A673 (cell line): ENCODE measurements around the gene UPK3A. TPM values are rescaled to one million over a fixed set of nuclear protein-coding genes. Genes with fewer than 3 reads are reported as not detected.
"Not testable (repeated sequence)": the region's sequence is repeated elsewhere in the genome, so short reads cannot be mapped to it uniquely, and the experiment has no call there.

Experiments used
- BruUV-seq: library from RNA; stranded (reverse); fragments of 400-500 nt; replicated peaks from 2 replicates; lab custom pipeline; 2021; lab: Mats Ljungman, UMichigan
- CTCF ChIA-PET: fragments of 300-600 bp; sonication (Branson Sonifier 250); formaldehyde crosslinking; loops from one replicate; lab custom pipeline; 2022; ENCODE audit warnings: antibody characterized with exemption; lab: Charles Lee
- POLR2A ChIA-PET: fragments of 300-600 bp; sonication (Branson Sonifier 250); formaldehyde crosslinking; loops from one replicate; lab custom pipeline; 2022; ENCODE audit warnings: antibody characterized with exemption; ENCODE audit not compliant: low non-redundant PET; lab: Charles Lee
- DNase-seq: peaks from one replicate; pipeline ENCODE4 v3.0.0-alpha.2; 2015; ENCODE audit warnings: low spot score
- H3K27ac ChIP-seq: fragments of 200-600 bp; sonication (generic); 2 replicates; pipeline ENCODE4 v1.5.1; 2016; ENCODE audit warnings: mixed run types, low read depth, mild to moderate bottlenecking, mixed read lengths, antibody characterized with exemption, low read length; ENCODE audit not compliant: poor library complexity, severe bottlenecking
- H3K27me3 ChIP-seq: fragments of 200-600 bp; sonication (generic); replicated peaks from 2 replicates; pipeline ENCODE4 v1.6.1; 2017; ENCODE audit warnings: mixed run types, low read depth, mild to moderate bottlenecking, mixed read lengths, antibody characterized with exemption, low read length; ENCODE audit not compliant: insufficient read depth, poor library complexity
- H3K36me3 ChIP-seq: fragments of 200-600 bp; sonication (generic); 2 replicates; pipeline ENCODE4 v1.6.1; 2016; ENCODE audit warnings: mixed run types, mild to moderate bottlenecking, mixed read lengths, antibody characterized with exemption, low read length; ENCODE audit not compliant: insufficient read depth, poor library complexity, severe bottlenecking
- H3K4me1 ChIP-seq: fragments of 200-600 bp; sonication (generic); 2 replicates; pipeline ENCODE4 v1.6.1; 2017; ENCODE audit warnings: mixed run types, mild to moderate bottlenecking, mixed read lengths, antibody characterized with exemption, low read length; ENCODE audit not compliant: insufficient read depth, poor library complexity, severe bottlenecking
- H3K4me3 ChIP-seq: fragments of 200-600 bp; sonication (generic); 2 replicates; pipeline ENCODE4 v1.5.1; 2016; ENCODE audit warnings: low read depth, mixed run types, mild to moderate bottlenecking, mixed read lengths, low read length; ENCODE audit not compliant: poor library complexity, severe bottlenecking
- H3K9me3 ChIP-seq: fragments of 200-600 bp; sonication (generic); 2 replicates; pipeline ENCODE4 v1.6.1; 2016; ENCODE audit warnings: mixed run types, low read depth, mild to moderate bottlenecking, mixed read lengths, antibody characterized with exemption, low read length; ENCODE audit not compliant: poor library complexity, severe bottlenecking
- EZH2 ChIP-seq: fragments of 200-600 bp; sonication (generic); IDR thresholded peaks from 2 replicates; pipeline ENCODE4 v1.6.1; 2017; ENCODE audit warnings: borderline replicate concordance, low read depth, mild to moderate bottlenecking, mixed read lengths, antibody characterized with exemption, low read length; ENCODE audit not compliant: poor library complexity, severe bottlenecking
- intact Hi-C: fragments of 100-400 bp; cut with micrococcal nuclease; formaldehyde crosslinking; loops from one replicate; pipeline ENCODE4 v1.10.0; 2022; ENCODE audit not compliant: unreplicated experiment
- total RNA-seq: library from RNA; stranded (reverse); gene quantifications from 2 replicates; pipeline ENCODE4 v1.2.3, GENCODE V29; 2021
- TF ChIP-seq, protein P1 (sequence below): fragments of 300-800, 200-600 bp; sonication (generic); conservative IDR thresholded peaks from 2 replicates; pipeline ENCODE4 v1.5.1; 2017; ENCODE audit warnings: low read depth, mild to moderate bottlenecking, antibody characterized with exemption, low read length, moderate library complexity, mixed read lengths

Gene UPK3A
- total RNA-seq, 1 experiment from 2014 or later, result not detected

DNA sequence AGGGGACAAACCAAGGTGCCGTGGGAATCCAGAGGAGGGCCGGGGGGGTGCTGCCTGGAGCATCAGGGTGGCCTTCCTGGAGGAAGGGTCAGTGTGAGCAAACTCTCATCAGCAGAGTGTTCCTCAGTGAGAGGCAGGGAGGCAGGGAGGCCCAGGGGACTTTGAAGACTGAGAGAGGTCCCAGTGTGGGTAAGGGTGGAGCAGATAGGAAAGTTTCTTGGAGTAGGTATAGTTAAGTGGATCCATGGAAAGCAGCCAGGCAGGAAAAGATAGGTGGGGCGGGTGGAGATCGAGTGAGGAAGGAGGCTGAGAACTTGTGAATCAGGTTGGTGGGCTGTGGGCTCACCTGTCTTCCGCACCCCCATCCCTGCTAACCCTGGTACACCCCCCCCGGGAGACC lies 9.3 kb downstream of the UPK3A start:
- Histone ChIP-seq H3K36me3 (no peaks in the 10 kb centered on the region), H3K4me3 (no peak overlapping the region), H3K27ac (no peak overlapping the region), H3K4me1 (no peaks in the 10 kb centered on the region), H3K27me3 (no peaks in the 10 kb centered on the region), H3K9me3 (no peaks in the 10 kb centered on the region)
- ChIA-PET POLR2A (no interaction called here), CTCF (no interaction called here)
- TF ChIP-seq, protein P1, sequence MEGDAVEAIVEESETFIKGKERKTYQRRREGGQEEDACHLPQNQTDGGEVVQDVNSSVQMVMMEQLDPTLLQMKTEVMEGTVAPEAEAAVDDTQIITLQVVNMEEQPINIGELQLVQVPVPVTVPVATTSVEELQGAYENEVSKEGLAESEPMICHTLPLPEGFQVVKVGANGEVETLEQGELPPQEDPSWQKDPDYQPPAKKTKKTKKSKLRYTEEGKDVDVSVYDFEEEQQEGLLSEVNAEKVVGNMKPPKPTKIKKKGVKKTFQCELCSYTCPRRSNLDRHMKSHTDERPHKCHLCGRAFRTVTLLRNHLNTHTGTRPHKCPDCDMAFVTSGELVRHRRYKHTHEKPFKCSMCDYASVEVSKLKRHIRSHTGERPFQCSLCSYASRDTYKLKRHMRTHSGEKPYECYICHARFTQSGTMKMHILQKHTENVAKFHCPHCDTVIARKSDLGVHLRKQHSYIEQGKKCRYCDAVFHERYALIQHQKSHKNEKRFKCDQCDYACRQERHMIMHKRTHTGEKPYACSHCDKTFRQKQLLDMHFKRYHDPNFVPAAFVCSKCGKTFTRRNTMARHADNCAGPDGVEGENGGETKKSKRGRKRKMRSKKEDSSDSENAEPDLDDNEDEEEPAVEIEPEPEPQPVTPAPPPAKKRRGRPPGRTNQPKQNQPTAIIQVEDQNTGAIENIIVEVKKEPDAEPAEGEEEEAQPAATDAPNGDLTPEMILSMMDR, result no peak
- TF ChIP-seq EZH2, result no peak
- no TSS peak for BruUV-seq
- DNase-seq, result no peak
- intact Hi-C loops, result no loop called here

DNA sequence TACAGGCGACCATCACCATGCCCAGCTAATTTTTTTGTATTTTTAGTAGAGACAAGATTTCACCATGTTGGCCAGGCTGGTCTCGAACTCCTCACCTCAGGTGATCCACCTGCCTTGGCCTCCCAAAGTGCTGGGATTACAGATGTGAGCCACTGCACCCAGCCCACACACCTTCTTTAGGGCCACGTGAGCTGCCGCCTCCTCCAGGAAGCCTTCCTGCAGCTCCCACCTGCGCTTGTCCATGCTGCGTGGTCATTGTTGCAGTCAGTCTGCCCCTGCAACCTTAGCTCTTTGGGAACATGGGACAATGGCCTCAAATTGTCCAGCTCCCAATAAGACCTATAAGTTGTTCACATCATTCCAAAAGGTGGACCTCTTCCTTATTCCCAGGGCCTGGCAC lies 10.3 kb downstream of the UPK3A start:
- H3K27me3 ChIP-seq, BruUV-seq, H3K36me3 ChIP-seq, intact Hi-C loops, H3K4me1 ChIP-seq, DNase-seq, POLR2A ChIA-PET, CTCF ChIA-PET, H3K9me3 ChIP-seq, H3K4me3 ChIP-seq, H3K27ac ChIP-seq: not testable (repeated sequence)

DNA sequence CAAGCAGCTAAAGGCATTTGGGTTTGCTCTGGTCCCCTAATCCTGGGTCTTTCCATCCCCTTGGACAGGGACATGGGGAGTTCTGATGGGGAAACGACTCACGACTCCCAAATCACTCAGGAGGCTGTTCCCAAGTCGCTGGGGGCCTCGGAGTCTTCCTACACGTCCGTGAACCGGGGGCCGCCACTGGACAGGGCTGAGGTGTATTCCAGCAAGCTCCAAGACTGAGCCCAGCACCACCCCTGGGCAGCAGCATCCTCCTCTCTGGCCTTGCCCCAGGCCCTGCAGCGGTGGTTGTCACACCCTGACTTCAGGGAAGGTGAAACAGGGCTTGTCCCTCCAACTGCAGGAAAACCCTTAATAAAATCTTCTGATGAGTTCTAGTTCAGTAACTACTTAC lies 10.7 kb downstream of the UPK3A start:
- TF ChIP-seq, protein P1, result no peak
- no peak for TF ChIP-seq EZH2
- no peaks in the 10 kb centered on the region for H3K27me3 ChIP-seq
- BruUV-seq, result no TSS peak
- ChIA-PET CTCF (no interaction called here), POLR2A (no interaction called here)
- intact Hi-C loops, result no loop called here
- no peaks in the 10 kb centered on the region for H3K4me1 ChIP-seq
- H3K9me3 ChIP-seq, result no peaks in the 10 kb centered on the region
- DNase-seq, result no peak
- H3K27ac ChIP-seq, result no peak overlapping the region
- H3K36me3 ChIP-seq, result no peaks in the 10 kb centered on the region
- H3K4me3 ChIP-seq, result no peak overlapping the region

DNA sequence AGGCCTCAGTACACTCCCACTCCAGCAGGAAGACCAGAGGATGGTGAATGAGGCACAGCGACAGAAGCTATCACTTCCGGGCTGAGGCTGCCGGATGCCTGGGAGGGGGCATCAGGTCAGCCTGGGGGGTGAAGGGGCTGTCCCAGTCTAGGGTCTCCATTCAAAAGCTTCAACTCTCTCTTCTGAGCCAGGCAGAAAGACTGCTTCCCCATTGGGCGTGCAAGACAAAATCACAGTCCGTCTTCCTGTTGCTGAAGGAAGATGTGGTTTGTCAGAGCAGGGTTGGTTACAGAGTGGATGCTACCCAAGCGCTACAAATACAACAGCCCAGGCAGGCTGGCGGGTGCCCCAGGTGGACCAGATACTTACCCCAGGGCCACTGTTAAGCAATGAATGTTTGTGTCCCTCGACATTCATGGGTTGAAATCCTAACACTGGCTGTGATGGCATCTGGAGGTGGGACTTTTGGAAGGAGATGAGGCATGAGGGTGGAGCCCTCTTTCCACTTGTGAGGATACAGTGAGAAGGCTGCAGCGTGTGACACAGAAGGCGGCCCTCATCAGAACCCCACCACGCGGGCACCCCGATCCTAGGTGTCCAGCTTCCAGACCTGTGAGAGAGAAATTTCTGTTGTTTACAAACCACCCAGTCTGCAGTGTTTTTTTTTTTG lies 12.0 kb downstream of the UPK3A start:
- no peak for DNase-seq
- ChIA-PET CTCF (no interaction called here), POLR2A (no interaction called here)
- H3K27me3 ChIP-seq, result no peaks in the 10 kb centered on the region
- H3K9me3 ChIP-seq, result no peaks in the 10 kb centered on the region
- no TSS peak for BruUV-seq
- no peaks in the 10 kb centered on the region for H3K36me3 ChIP-seq
- H3K27ac ChIP-seq, result no peak overlapping the region
- intact Hi-C loops, result no loop called here
- TF ChIP-seq, protein P1, result no peak
- TF ChIP-seq EZH2, result no peak
- H3K4me3 ChIP-seq, result no peak overlapping the region
- no peaks in the 10 kb centered on the region for H3K4me1 ChIP-seq
